Epithelial cell of esophagus (primary cell): ENCODE data around the gene CTDSP1.
A peak's percentile ranks its signal among the peaks of the same experiment; 100 is the strongest.

Experiments used
- DNase-seq: peaks from one replicate; pipeline ENCODE4 v3.0.0; 2010; ENCODE audit warnings: low read depth
- H3K4me3 ChIP-seq: 2 replicates; pipeline ENCODE4 v1.5.1; 2011; ENCODE audit warnings: mild to moderate bottlenecking, low read length, control low read depth
- TF ChIP-seq, protein P1 (sequence below): IDR thresholded peaks from 2 replicates; pipeline ENCODE4 v1.5.1; 2011; ENCODE audit warnings: low read depth, mild to moderate bottlenecking, low read length, control low read depth, inconsistent platforms; ENCODE audit not compliant: insufficient read depth; ENCODE audit errors: missing control alignments

The CTDSP1 gene

GRCh38 chr2:218392459-218392858 is 7.2 kb upstream of the CTDSP1 start:
- H3K4me3 ChIP-seq, result no peak overlapping the region
- TF ChIP-seq, protein P1, sequence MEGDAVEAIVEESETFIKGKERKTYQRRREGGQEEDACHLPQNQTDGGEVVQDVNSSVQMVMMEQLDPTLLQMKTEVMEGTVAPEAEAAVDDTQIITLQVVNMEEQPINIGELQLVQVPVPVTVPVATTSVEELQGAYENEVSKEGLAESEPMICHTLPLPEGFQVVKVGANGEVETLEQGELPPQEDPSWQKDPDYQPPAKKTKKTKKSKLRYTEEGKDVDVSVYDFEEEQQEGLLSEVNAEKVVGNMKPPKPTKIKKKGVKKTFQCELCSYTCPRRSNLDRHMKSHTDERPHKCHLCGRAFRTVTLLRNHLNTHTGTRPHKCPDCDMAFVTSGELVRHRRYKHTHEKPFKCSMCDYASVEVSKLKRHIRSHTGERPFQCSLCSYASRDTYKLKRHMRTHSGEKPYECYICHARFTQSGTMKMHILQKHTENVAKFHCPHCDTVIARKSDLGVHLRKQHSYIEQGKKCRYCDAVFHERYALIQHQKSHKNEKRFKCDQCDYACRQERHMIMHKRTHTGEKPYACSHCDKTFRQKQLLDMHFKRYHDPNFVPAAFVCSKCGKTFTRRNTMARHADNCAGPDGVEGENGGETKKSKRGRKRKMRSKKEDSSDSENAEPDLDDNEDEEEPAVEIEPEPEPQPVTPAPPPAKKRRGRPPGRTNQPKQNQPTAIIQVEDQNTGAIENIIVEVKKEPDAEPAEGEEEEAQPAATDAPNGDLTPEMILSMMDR, result no peak
- no peak for DNase-seq

GRCh38 chr2:218392891-218393462 is 6.7 kb upstream of the CTDSP1 start:
- TF ChIP-seq, protein P1, result no peak
- no peak for DNase-seq
- no peak overlapping the region for H3K4me3 ChIP-seq

DNA sequence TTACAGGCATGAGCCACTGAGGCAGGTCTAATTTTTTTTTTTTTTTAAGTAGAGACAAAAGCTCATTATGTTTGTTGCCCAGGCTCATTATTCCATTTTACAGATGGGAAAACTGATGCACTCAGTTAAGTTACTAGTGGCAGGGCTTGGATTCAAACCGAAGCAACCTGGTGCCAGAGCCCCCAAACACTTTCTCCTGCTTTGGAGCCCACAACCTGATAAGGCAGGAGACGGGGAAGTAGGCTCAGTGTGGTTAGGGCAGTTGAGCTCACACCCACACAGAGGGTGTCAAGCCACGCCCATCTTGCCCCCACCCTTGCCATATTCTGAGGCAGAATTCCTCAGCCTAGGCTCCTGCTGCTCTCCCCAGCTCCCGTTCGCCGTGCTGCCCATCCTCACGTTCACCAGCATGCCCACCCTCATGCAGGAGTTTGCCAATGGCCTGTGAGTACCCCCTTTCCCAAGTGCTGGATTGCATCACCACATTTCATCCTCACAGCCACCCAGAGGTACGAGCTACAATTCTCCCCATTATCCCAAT is 5.8 kb upstream of the CTDSP1 start:
- no peak overlapping the region for H3K4me3 ChIP-seq
- TF ChIP-seq, protein P1, result no peak
- no peak for DNase-seq

GRCh38 chr2:218394298-218395089 is 5.2 kb upstream of the CTDSP1 start:
- TF ChIP-seq, protein P1, result no peak
- no peak overlapping the region for H3K4me3 ChIP-seq
- no peak for DNase-seq

GRCh38 chr2:218395090-218395444 is 4.6 kb upstream of the CTDSP1 start:
- H3K4me3 ChIP-seq, result no peak overlapping the region
- no peak for DNase-seq
- TF ChIP-seq, protein P1, result no peak

GRCh38 chr2:218395456-218395825 is 4.2 kb upstream of the CTDSP1 start:
- DNase-seq, result peak; percentile 22
- peak overlapping the region; percentile 42 for H3K4me3 ChIP-seq
- TF ChIP-seq, protein P1, result no peak
